CD8-positive, alpha-beta memory T cell (primary cell): ENCODE results near the gene YES1. TPM values are rescaled to one million over a fixed set of nuclear protein-coding genes. Genes with fewer than 3 reads are reported as not detected.
"Not testable (repeated sequence)": the region's sequence is repeated elsewhere in the genome, so short reads cannot be mapped to it uniquely, and the experiment has no call there.

Experiments used
- CTCF ChIA-PET: fragments of 350-600 bp; sonication (Branson Sonifier 250); formaldehyde crosslinking; loops from one replicate; lab custom pipeline; 2021; ENCODE audit warnings: antibody characterized with exemption; lab: Charles Lee
- POLR2A ChIA-PET: fragments of 350-600 bp; sonication (Branson Sonifier 250); formaldehyde crosslinking; loops from one replicate; lab custom pipeline; 2021; ENCODE audit warnings: antibody characterized with exemption; lab: Charles Lee
- DNase-seq, 5 donors: peaks; one replicate each; pipeline versions ENCODE4 v3.0.0 to v3.0.0-alpha.2; 2020 to 2022; ENCODE audit warnings: mixed read lengths in 1 of 5
- H3K27ac ChIP-seq: one replicate; pipeline ENCODE4 v1.7.0; 2013; ENCODE audit warnings: low read depth, mild to moderate bottlenecking, low read length, moderate library complexity
- H3K27me3 ChIP-seq: 2 replicates; pipeline ENCODE4 v1.7.0; 2013; ENCODE audit warnings: low read length, mild to moderate bottlenecking; ENCODE audit not compliant: insufficient read depth, poor library complexity, severe bottlenecking
- H3K36me3 ChIP-seq: 2 replicates; pipeline ENCODE4 v1.7.0; 2013; ENCODE audit warnings: mild to moderate bottlenecking, low read length, moderate library complexity; ENCODE audit not compliant: insufficient read depth
- H3K4me1 ChIP-seq: 2 replicates; pipeline ENCODE4 v1.7.0; 2013; ENCODE audit warnings: mild to moderate bottlenecking, low read length, moderate library complexity; ENCODE audit not compliant: insufficient read depth
- H3K4me3 ChIP-seq: 2 replicates; pipeline ENCODE4 v1.7.0; 2013; ENCODE audit warnings: mild to moderate bottlenecking, low read length
- H3K9me3 ChIP-seq: 2 replicates; pipeline ENCODE4 v1.7.0; 2013; ENCODE audit warnings: mild to moderate bottlenecking, low read length
- H3K27ac Mint-ChIP-seq, 8 donors: one replicate each; pipeline ENCODE4 v1.8.0; 2020 to 2021; ENCODE audit warnings: mixed read lengths in 8 of 8, mild to moderate bottlenecking in 6 of 8, inconsistent platforms in 3 of 8, moderate library complexity in 3 of 8
- H3K27me3 Mint-ChIP-seq, 2 donors: one replicate each; pipeline ENCODE4 v1.8.0; 2020 to 2021; ENCODE audit warnings: mixed read lengths in 2 of 2, mild to moderate bottlenecking in 1 of 2, moderate library complexity in 1 of 2
- H3K36me3 Mint-ChIP-seq, 3 donors: one replicate each; pipeline ENCODE4 v1.8.0; 2020 to 2021; ENCODE audit warnings: mixed read lengths in 3 of 3, inconsistent platforms in 1 of 3, mild to moderate bottlenecking in 1 of 3
- H3K4me1 Mint-ChIP-seq, 3 donors: one replicate each; pipeline ENCODE4 v1.8.0; 2020 to 2021; ENCODE audit warnings: mixed read lengths in 3 of 3, inconsistent platforms in 1 of 3, mild to moderate bottlenecking in 1 of 3
- H3K4me3 Mint-ChIP-seq, 7 donors: one replicate each; pipeline ENCODE4 v1.8.0; 2020 to 2021; ENCODE audit warnings: mixed read lengths in 7 of 7, mild to moderate bottlenecking in 6 of 7, moderate library complexity in 4 of 7, inconsistent platforms in 2 of 7
- H3K9me3 Mint-ChIP-seq, 5 donors: one replicate each; pipeline ENCODE4 v1.8.0; 2020 to 2022; ENCODE audit warnings: mixed read lengths in 5 of 5, mild to moderate bottlenecking in 3 of 5, moderate library complexity in 2 of 5, inconsistent platforms in 1 of 5
- polyA plus RNA-seq: library from polyadenylated mRNA; unstranded; fragments of 300-500 nt; fragmentation: Illumina TruSeq; gene quantifications from one replicate; pipeline ENCODE4 v1.2.3, GENCODE V29; 2021
- total RNA-seq, 2 experiments: library from RNA; stranded (reverse); gene quantifications; one replicate each; pipeline ENCODE4 v1.2.3, GENCODE V29; 2021

YES1 gene
- total and polyA plus RNA-seq, 3 experiments from 2014 or later: 3.0 to 21.4 (median 19.0) TPM

DNA sequence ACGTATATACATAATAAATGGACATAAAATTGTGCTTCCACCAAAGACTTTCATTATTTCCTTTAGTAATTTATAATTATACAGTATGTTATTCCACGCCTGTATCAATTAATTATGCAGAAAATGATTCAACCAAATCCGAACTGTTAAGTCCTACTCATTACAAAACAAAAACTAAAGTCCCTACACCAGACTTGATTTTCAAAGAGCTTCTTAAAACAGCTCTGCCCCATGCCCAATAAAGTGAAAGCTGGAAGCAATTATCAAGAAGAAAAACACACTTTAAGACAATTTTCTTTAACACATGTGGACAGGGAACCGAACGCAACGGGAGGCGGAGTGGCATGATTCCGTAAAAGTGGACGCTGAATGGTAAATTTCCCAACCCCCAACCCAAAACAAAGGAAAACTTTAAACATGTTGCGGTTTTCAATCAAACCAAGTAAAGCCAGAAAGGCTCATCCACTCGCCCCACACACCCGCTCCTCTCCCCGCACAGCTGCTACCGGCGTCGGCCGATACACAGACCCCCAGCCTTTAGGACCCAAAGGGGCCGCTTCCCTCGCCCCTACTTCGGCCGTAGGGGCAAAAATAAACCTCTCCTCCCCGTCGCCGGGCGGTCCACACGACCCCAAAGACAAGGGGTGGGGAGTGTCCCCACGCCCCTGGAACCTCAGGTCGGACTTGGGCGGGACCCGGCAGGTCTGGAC, 705 bp downstream of the YES1 start:
- H3K4me1 Mint-ChIP-seq: peaks cover 71 to 84% (median 74%) of the 10 kb centered on the region in 3 donors
- Histone ChIP-seq H3K36me3 (no peaks in the 10 kb centered on the region), H3K4me1 (peaks cover 48% of the 10 kb centered on the region), H3K4me3 (peak overlapping the region; percentile 70), H3K27ac (peak overlapping the region; percentile 82), H3K9me3 (no peaks in the 10 kb centered on the region), H3K27me3 (no peaks in the 10 kb centered on the region)
- peak overlapping the region; percentile 85 to 98 (median 92) for H3K27ac Mint-ChIP-seq
- ChIA-PET POLR2A (interaction anchor here (1.0 to 1.6 kb wide), 2 partner anchors 8 to 19 kb away, joined by 3 read pairs; no protein-coding TSS in a partner anchor), CTCF (interaction anchor here (0.9 to 2.5 kb wide), 3 partner anchors 19 to 70 kb away, joined by 3 to 8 read pairs (median 7); no protein-coding TSS in a partner anchor)
- H3K4me3 Mint-ChIP-seq: peak overlapping the region; percentile 90 to 100 (median 92)
- H3K36me3 Mint-ChIP-seq: peaks cover 0 to 11% (median 0%) of the 10 kb centered on the region in 3 donors
- H3K27me3 Mint-ChIP-seq: peaks cover 0 to 4% of the 10 kb centered on the region in 2 donors
- DNase-seq: peak in 1 of 5 donors; percentile 24
- no peaks in the 10 kb centered on the region for H3K9me3 Mint-ChIP-seq

DNA sequence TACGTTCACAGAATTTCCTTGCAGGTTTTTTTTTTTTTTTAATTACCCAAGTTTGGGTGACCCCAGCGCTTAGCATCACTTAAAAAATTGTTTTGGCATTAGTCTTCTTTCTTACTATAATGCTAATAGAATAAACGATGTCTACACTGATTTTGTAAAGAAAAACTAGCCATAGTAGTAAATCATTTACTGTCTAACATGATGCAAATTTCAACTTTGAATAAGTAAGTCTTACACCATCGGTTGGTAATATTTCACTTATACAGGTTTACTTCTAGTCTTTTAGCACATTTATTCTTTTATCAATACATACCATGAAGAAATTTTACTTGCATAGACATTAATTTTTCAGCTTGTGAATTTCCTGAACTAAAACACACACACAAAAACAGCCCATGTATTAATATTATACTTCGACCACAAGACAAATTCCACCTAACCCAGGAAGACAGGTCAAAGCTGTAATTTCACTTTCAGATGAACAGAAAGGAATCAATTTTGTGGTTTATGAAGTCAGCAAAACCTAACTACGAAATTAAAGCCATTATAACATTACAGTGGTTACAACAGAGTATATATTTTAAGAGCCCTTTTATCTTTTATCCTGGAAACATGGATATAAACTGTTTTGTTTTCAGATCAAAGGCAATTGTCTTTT, 1.9 kb downstream of the YES1 start:
- H3K36me3 Mint-ChIP-seq: peaks cover 0 to 11% (median 0%) of the 10 kb centered on the region in 3 donors
- Histone ChIP-seq H3K9me3 (no peaks in the 10 kb centered on the region), H3K27ac (peak overlapping the region; percentile 82), H3K4me3 (peak overlapping the region; percentile 70), H3K27me3 (no peaks in the 10 kb centered on the region), H3K4me1 (peaks cover 59% of the 10 kb centered on the region), H3K36me3 (no peaks in the 10 kb centered on the region)
- peaks cover 0 to 3% of the 10 kb centered on the region in 2 donors for H3K27me3 Mint-ChIP-seq
- ChIA-PET POLR2A (no interaction called here), CTCF (interaction anchor here (1.7 to 2.5 kb wide), 2 partner anchors 20 to 69 kb away, joined by 7 to 8 read pairs; no protein-coding TSS in a partner anchor)
- H3K4me3 Mint-ChIP-seq: peak overlapping the region; percentile 90 to 100 (median 92)
- H3K4me1 Mint-ChIP-seq: peaks cover 73 to 85% (median 85%) of the 10 kb centered on the region in 3 donors
- peak overlapping the region; percentile 9 to 98 (median 78) for H3K27ac Mint-ChIP-seq
- H3K9me3 Mint-ChIP-seq: no peaks in the 10 kb centered on the region
- DNase-seq: peak in 1 of 5 donors; percentile 21

GRCh38 chr18:809228-809627, 2.8 kb downstream of the YES1 start:
- peak overlapping the region in 4 of 8 donors; percentile 2 to 98 (median 79) for H3K27ac Mint-ChIP-seq
- H3K27me3 ChIP-seq, H3K27ac ChIP-seq, H3K9me3 Mint-ChIP-seq, H3K36me3 ChIP-seq, H3K27me3 Mint-ChIP-seq, DNase-seq, H3K4me3 ChIP-seq, H3K9me3 ChIP-seq, CTCF ChIA-PET, POLR2A ChIA-PET: not testable (repeated sequence)
- peaks cover 0 to 11% (median 0%) of the 10 kb centered on the region in 3 donors for H3K36me3 Mint-ChIP-seq
- peaks cover 67 to 82% (median 79%) of the 10 kb centered on the region in 3 donors for H3K4me1 Mint-ChIP-seq
- H3K4me3 Mint-ChIP-seq: peak overlapping the region in 3 of 7 donors; percentile 16 to 91 (median 43)
- H3K4me1 ChIP-seq: peaks cover 55% of the 10 kb centered on the region

- peaks cover 51% of the 10 kb centered on the region for H3K4me1 ChIP-seq
- H3K27ac ChIP-seq: peak overlapping the region; percentile 29
- Mint-ChIP-seq H3K27me3 (peaks cover 0 to 3% of the 10 kb centered on the region in 2 donors), H3K4me1 (peaks cover 61 to 77% (median 73%) of the 10 kb centered on the region in 3 donors), H3K9me3 (no peaks in the 10 kb centered on the region), H3K27ac (peak overlapping the region in 7 of 8 donors; percentile 3 to 92 (median 69)), H3K36me3 (peaks cover 0 to 11% (median 0%) of the 10 kb centered on the region in 3 donors), H3K4me3 (peak overlapping the region in 6 of 7 donors; percentile 25 to 61 (median 44))
- no peaks in the 10 kb centered on the region for H3K36me3 ChIP-seq
- no peaks in the 10 kb centered on the region for H3K27me3 ChIP-seq
- peak in 1 of 5 donors; percentile 38 for DNase-seq
- ChIA-PET POLR2A (no interaction called here), CTCF (no interaction called here)
- no peak overlapping the region for H3K4me3 ChIP-seq
- H3K9me3 ChIP-seq: no peaks in the 10 kb centered on the region
These were observed 3.5 kb downstream of the YES1 start for GRCh38 chr18:808502-808901.

DNA sequence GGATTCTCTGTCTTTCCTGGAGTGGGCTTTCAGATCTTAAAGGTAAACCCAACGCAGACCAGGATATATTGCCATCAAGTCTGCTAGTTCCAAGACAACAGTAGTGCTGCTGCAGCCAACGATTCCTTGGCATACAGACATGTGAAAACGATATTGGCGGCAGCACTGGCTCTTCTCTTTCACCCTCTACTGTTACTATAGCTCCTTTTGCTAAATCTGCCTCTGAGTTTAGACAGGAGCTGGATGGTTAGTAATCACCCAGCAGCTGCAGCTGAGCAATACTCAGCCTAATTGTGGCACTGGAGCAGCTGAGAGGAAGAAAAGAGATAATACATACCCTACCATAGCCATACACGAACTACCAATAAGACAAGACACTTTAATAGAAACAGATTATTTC, 4.0 kb downstream of the YES1 start:
- Mint-ChIP-seq H3K4me3 (peak overlapping the region in 6 of 7 donors; percentile 25 to 61 (median 44)), H3K27ac (peak overlapping the region in 5 of 8 donors; percentile 3 to 87 (median 41)), H3K27me3 (peaks cover 0 to 3% of the 10 kb centered on the region in 2 donors), H3K9me3 (no peaks in the 10 kb centered on the region), H3K4me1 (peaks cover 60 to 77% (median 73%) of the 10 kb centered on the region in 3 donors), H3K36me3 (peaks cover 0 to 11% (median 0%) of the 10 kb centered on the region in 3 donors)
- peak overlapping the region; percentile 29 for H3K27ac ChIP-seq
- H3K9me3 ChIP-seq: no peaks in the 10 kb centered on the region
- H3K27me3 ChIP-seq: no peaks in the 10 kb centered on the region
- CTCF ChIA-PET: interaction anchor here (0.7 to 1.3 kb wide), 3 partner anchors 21 to 31 kb away, joined by 3 to 12 read pairs (median 3); no protein-coding TSS in a partner anchor
- H3K4me1 ChIP-seq: peaks cover 50% of the 10 kb centered on the region
- POLR2A ChIA-PET: no interaction called here
- H3K36me3 ChIP-seq: no peaks in the 10 kb centered on the region
- DNase-seq: no peak
- H3K4me3 ChIP-seq: no peak overlapping the region

- Mint-ChIP-seq H3K36me3 (no peaks in the 10 kb centered on the region), H3K4me1 (peaks cover 56 to 77% (median 70%) of the 10 kb centered on the region in 3 donors), H3K27me3 (peaks cover 0 to 2% of the 10 kb centered on the region in 2 donors), H3K9me3 (no peaks in the 10 kb centered on the region), H3K4me3 (peak overlapping the region; percentile 42 to 78 (median 71)), H3K27ac (peak overlapping the region in 5 of 8 donors; percentile 31 to 82 (median 82))
- Histone ChIP-seq H3K36me3 (no peaks in the 10 kb centered on the region), H3K27ac (peak overlapping the region; percentile 44), H3K4me3 (no peak overlapping the region), H3K9me3 (no peaks in the 10 kb centered on the region), H3K27me3 (no peaks in the 10 kb centered on the region), H3K4me1 (peaks cover 45% of the 10 kb centered on the region)
- DNase-seq: no peak
- ChIA-PET CTCF (interaction anchor here (2.1 kb wide), 1 partner anchor 25 kb away, joined by 11 read pairs; no protein-coding TSS in a partner anchor), POLR2A (no interaction called here)
These were observed 6.3 kb downstream of the YES1 start for GRCh38 chr18:805755-806110.

- Mint-ChIP-seq H3K4me1 (peaks cover 55 to 77% (median 69%) of the 10 kb centered on the region in 3 donors), H3K36me3 (peaks cover 0 to 3% (median 0%) of the 10 kb centered on the region in 3 donors), H3K9me3 (no peaks in the 10 kb centered on the region), H3K27ac (peak overlapping the region in 7 of 8 donors; percentile 22 to 82 (median 79)), H3K4me3 (peak overlapping the region; percentile 42 to 78 (median 71)), H3K27me3 (peaks cover 0 to 2% of the 10 kb centered on the region in 2 donors)
- no peak for DNase-seq
- Histone ChIP-seq H3K36me3 (no peaks in the 10 kb centered on the region), H3K27me3 (no peaks in the 10 kb centered on the region), H3K27ac (peak overlapping the region; percentile 44), H3K4me3 (no peak overlapping the region), H3K9me3 (no peaks in the 10 kb centered on the region), H3K4me1 (peaks cover 44% of the 10 kb centered on the region)
- POLR2A ChIA-PET: no interaction called here
- CTCF ChIA-PET: interaction anchor here (2.1 kb wide), 1 partner anchor 25 kb away, joined by 11 read pairs; no protein-coding TSS in a partner anchor
These were observed 6.9 kb downstream of the YES1 start for GRCh38 chr18:805008-805754.
